Measurements from ENCODE around the gene ATP5PO.
A peak's percentile ranks its signal among the peaks of the same experiment; 100 is the strongest.

The ATP5PO gene

DNA sequence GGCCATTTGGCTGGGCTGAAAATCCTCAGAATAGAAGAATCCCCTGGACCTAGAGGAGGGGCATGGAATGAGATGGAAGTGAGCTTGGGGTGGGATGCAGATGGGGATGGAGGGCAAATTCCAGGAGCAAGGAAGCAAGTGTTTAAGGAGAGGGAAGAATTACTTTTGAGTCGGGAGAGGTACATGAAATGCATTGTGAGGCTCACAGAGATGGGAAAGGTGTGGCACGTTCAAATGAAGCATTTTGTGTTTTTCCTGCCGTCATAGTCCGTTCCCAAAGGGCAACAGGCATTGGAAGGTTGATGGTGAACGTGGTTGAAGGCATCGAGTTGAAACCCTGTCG, 30.5 kb downstream of the ATP5PO start:
- H3K4me3 ChIP-seq (replicated peaks in 1 of 2; ENCODE audit: low read depth in 2 of 2, low read length in 2 of 2), result no peak overlapping the region

DNA sequence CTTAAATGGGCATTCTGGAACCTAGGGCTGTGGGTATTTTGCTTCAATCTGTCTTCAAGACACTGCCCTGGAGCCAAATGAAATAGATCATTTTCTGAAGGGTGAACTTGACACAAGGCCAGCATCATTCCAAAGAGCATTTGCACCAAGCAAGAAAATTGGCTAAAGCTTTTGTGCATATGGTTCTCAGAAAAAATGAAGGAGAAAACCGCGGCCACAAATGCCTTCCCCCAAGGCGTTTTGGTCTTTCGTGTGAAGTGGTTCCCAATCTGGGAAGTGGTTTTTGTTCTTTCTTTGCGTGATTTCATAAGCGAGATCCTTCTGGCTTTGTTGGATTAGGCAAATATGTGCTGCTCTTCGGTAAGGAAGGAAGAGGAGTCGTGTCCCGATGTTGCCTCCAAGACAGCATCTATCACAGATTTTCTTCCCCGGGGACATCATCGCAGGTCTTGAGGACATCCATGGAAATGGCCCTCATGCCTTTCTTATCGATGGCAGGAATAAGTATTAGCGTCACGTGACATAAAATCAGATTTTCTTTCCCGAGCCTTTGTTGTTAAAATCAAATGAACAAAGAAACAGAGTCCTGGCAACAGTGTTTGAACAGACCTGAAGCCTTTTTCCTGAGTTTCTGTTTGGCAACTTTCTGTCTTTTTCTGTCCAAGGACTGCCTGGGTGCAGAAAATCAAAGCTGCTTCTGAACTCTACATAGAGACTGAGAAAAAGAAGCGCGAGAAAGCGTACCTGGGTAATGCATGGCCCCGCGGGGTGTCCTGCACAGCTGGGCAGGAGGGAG, 31.0 kb downstream of the ATP5PO start:
- TF ChIP-seq, protein P1, sequence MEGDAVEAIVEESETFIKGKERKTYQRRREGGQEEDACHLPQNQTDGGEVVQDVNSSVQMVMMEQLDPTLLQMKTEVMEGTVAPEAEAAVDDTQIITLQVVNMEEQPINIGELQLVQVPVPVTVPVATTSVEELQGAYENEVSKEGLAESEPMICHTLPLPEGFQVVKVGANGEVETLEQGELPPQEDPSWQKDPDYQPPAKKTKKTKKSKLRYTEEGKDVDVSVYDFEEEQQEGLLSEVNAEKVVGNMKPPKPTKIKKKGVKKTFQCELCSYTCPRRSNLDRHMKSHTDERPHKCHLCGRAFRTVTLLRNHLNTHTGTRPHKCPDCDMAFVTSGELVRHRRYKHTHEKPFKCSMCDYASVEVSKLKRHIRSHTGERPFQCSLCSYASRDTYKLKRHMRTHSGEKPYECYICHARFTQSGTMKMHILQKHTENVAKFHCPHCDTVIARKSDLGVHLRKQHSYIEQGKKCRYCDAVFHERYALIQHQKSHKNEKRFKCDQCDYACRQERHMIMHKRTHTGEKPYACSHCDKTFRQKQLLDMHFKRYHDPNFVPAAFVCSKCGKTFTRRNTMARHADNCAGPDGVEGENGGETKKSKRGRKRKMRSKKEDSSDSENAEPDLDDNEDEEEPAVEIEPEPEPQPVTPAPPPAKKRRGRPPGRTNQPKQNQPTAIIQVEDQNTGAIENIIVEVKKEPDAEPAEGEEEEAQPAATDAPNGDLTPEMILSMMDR (IDR thresholded peaks at IDR 0.05; ENCODE audit: low read depth, low read length), result no peak
- no peak overlapping the region for H3K4me3 ChIP-seq (replicated peaks in 1 of 2; ENCODE audit: low read depth in 2 of 2, low read length in 2 of 2)
- peak; percentile 6 to 55 for DNase-seq (ENCODE audit: low read depth in 2 of 2)

More for the DNA sequence above, 30.5 kb downstream of the ATP5PO start:
- TF ChIP-seq, protein P1 (IDR thresholded peaks at IDR 0.05; ENCODE audit: low read depth, low read length), result no peak
- no peak for DNase-seq (ENCODE audit: low read depth in 2 of 2)

DNA sequence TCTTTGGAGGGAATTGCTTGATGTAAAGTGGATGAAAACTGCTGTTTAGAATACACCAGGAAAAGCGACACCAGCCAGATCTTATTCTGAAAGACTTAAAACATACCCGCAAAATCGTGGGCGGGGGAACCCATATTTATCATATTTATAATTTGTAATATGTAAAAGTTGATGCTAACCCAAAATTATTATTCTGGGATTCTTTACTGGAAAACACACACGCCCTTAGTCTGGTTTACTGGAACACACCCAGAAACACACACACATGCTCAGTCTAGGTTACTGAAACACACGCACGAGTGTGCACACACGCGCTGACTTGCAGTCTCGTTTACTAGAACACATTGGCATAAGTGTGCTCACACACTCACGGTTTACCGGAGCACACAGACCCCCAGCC, 32.5 kb downstream of the ATP5PO start:
- no peak for DNase-seq (ENCODE audit: low read depth in 2 of 2)
- no peak overlapping the region for H3K4me3 ChIP-seq (replicated peaks in 1 of 2; ENCODE audit: low read depth in 2 of 2, low read length in 2 of 2)
- TF ChIP-seq, protein P1 (IDR thresholded peaks at IDR 0.05; ENCODE audit: low read depth, low read length), result no peak

DNA sequence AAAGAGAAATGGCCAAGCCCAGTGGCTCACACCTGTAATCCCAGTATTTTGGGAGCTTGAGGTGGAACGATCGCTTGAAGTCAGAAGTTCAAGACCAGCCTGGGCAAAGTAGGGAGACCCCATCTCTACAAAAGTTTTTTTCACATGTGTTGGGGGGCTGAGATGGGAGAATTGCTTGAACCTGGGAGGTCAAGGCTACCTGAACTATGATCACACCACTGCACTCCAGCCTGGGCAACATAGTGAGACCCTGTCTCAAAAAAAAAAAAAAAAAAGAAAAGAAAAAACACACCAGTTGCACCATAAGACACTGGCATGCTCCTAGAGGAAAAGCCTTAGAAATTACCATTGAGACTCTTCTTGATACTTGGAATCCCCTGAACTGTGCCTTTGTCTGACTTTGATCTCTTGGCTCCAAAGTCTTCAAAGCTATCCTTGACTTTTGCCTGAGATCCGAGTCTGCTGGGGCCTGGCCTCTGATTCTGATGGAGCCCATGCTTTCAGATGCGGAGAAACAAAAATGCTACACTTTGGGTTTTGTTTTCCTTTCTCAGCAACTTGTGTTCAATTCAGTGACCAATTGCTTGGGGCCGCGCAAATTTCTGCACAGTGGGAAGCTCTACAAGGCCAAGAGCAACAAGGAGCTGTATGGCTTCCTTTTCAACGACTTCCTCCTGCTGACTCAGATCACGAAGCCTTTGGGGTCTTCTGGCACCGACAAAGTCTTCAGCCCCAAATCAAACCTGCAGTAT, 33.7 kb downstream of the ATP5PO start:
- no peak overlapping the region for H3K4me3 ChIP-seq (replicated peaks in 1 of 2; ENCODE audit: low read depth in 2 of 2, low read length in 2 of 2)
- TF ChIP-seq, protein P1 (IDR thresholded peaks at IDR 0.05; ENCODE audit: low read depth, low read length), result no peak
- no peak for DNase-seq (ENCODE audit: low read depth in 2 of 2)

DNA sequence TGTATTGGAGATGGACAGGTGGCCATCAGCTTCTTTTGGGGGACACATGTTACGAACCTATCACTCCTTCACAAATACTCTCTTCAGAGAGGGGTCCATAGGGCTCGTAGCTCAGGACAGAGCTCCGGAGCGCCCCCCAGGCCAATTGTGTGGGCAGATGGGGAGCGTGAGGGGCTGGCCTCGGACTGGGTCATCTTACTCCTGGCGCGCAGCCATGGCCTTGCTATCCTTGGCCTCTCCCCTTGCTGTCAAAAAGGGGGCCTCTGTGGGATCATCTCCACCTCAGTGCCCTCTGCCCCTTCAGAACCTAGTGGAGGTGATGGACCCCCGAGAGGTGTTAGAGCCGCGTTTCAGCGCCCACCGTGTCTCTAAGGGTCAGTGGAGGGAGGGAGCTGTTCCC, 35.0 kb downstream of the ATP5PO start:
- H3K4me3 ChIP-seq (replicated peaks in 1 of 2; ENCODE audit: low read depth in 2 of 2, low read length in 2 of 2), result no peak overlapping the region
- TF ChIP-seq, protein P1 (IDR thresholded peaks at IDR 0.05; ENCODE audit: low read depth, low read length), result no peak
- no peak for DNase-seq (ENCODE audit: low read depth in 2 of 2)

DNA sequence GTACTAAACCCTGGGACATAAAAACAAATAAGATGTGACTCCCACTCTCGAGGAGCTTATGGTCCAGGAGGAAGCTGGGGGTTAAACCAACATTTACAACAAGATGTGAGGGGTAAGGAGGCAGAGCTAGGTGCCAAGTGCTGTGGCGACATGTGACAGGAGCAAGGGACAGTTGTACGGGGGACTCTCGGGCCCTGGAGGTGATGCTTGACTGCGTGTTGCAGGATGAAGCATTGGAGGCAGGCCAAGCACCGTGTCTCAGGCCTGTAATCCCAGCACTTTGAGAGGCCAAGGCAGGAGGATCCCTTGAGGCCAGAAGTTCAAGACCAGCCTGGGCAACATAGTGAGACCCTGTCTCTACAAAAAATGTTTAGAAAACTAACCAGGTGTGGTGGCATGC, 36.8 kb downstream of the ATP5PO start:
- DNase-seq (ENCODE audit: low read depth in 2 of 2), result no peak
- TF ChIP-seq, protein P1 (IDR thresholded peaks at IDR 0.05; ENCODE audit: low read depth, low read length), result no peak
- H3K4me3 ChIP-seq (replicated peaks in 1 of 2; ENCODE audit: low read depth in 2 of 2, low read length in 2 of 2), result no peak overlapping the region
